ENCODE measurements around the gene NRAS.

The NRAS gene

GRCh38 chr1:114685851-114686250 lies 30.7 kb downstream of the NRAS start:
- no peaks in the 10 kb centered on the region for H3K4me1 Mint-ChIP-seq (ENCODE audit: low read depth)
- no peak overlapping the region for H3K4me3 Mint-ChIP-seq
- no peaks in the 10 kb centered on the region for H3K9me3 Mint-ChIP-seq
- no peak overlapping the region for H3K27ac Mint-ChIP-seq
- H3K36me3 Mint-ChIP-seq (ENCODE audit: low read depth): no peaks in the 10 kb centered on the region
- no peak for DNase-seq (ENCODE audit: low spot score)
- peaks cover 23% of the 10 kb centered on the region for H3K27me3 Mint-ChIP-seq (ENCODE audit: low read depth)

GRCh38 chr1:114677691-114678090 lies 38.9 kb downstream of the NRAS start:
- Mint-ChIP-seq H3K27ac (no peak overlapping the region), H3K27me3 (ENCODE audit: low read depth) (peaks cover 35% of the 10 kb centered on the region), H3K9me3 (no peaks in the 10 kb centered on the region), H3K36me3 (ENCODE audit: low read depth) (no peaks in the 10 kb centered on the region), H3K4me3 (no peak overlapping the region), H3K4me1 (ENCODE audit: low read depth) (no peaks in the 10 kb centered on the region)
- no peak for DNase-seq (ENCODE audit: low spot score)

- Mint-ChIP-seq H3K4me1 (ENCODE audit: low read depth) (no peaks in the 10 kb centered on the region), H3K36me3 (ENCODE audit: low read depth) (no peaks in the 10 kb centered on the region), H3K9me3 (no peaks in the 10 kb centered on the region), H3K4me3 (no peak overlapping the region), H3K27ac (no peak overlapping the region), H3K27me3 (ENCODE audit: low read depth) (peaks cover 37% of the 10 kb centered on the region)
- DNase-seq (ENCODE audit: low spot score): no peak
Measured at GRCh38 chr1:114676115-114676514, 40.5 kb downstream of the NRAS start.

GRCh38 chr1:114671939-114672275 lies 44.7 kb downstream of the NRAS start:
- no peak for DNase-seq (ENCODE audit: low spot score)
- no peaks in the 10 kb centered on the region for H3K9me3 Mint-ChIP-seq
- peaks cover 44% of the 10 kb centered on the region for H3K27me3 Mint-ChIP-seq (ENCODE audit: low read depth)
- no peak overlapping the region for H3K4me3 Mint-ChIP-seq
- H3K27ac Mint-ChIP-seq: no peak overlapping the region
- no peaks in the 10 kb centered on the region for H3K4me1 Mint-ChIP-seq (ENCODE audit: low read depth)
- no peaks in the 10 kb centered on the region for H3K36me3 Mint-ChIP-seq (ENCODE audit: low read depth)

- H3K4me1 Mint-ChIP-seq (ENCODE audit: low read depth): no peaks in the 10 kb centered on the region
- H3K27ac Mint-ChIP-seq: no peak overlapping the region
- peaks cover 50% of the 10 kb centered on the region for H3K27me3 Mint-ChIP-seq (ENCODE audit: low read depth)
- no peak for DNase-seq (ENCODE audit: low spot score)
- no peaks in the 10 kb centered on the region for H3K36me3 Mint-ChIP-seq (ENCODE audit: low read depth)
- no peak overlapping the region for H3K4me3 Mint-ChIP-seq
- H3K9me3 Mint-ChIP-seq: no peaks in the 10 kb centered on the region
Measured at GRCh38 chr1:114671011-114671938, 45.3 kb downstream of the NRAS start.

- no peaks in the 10 kb centered on the region for H3K9me3 Mint-ChIP-seq
- peaks cover 50% of the 10 kb centered on the region for H3K27me3 Mint-ChIP-seq (ENCODE audit: low read depth)
- H3K4me3 Mint-ChIP-seq: peak overlapping the region; percentile 90
- H3K36me3 Mint-ChIP-seq (ENCODE audit: low read depth): no peaks in the 10 kb centered on the region
- no peak overlapping the region for H3K27ac Mint-ChIP-seq
- no peaks in the 10 kb centered on the region for H3K4me1 Mint-ChIP-seq (ENCODE audit: low read depth)
- DNase-seq (ENCODE audit: low spot score): peak; percentile 79
Measured at GRCh38 chr1:114670083-114671010, 46.2 kb downstream of the NRAS start.

- H3K27me3 Mint-ChIP-seq (ENCODE audit: low read depth): peaks cover 46% of the 10 kb centered on the region
- DNase-seq (ENCODE audit: low spot score): no peak
- no peaks in the 10 kb centered on the region for H3K36me3 Mint-ChIP-seq (ENCODE audit: low read depth)
- H3K4me3 Mint-ChIP-seq: peak within 1 kb of the TSS; percentile 90
- no peaks in the 10 kb centered on the region for H3K4me1 Mint-ChIP-seq (ENCODE audit: low read depth)
- H3K27ac Mint-ChIP-seq: no peak within 1 kb of the TSS
- no peaks in the 10 kb centered on the region for H3K9me3 Mint-ChIP-seq
Measured at GRCh38 chr1:114669562-114670082, 46.9 kb downstream of the NRAS start, which contains the start of gene DENND2C. DENND2C (minus strand) TSS chr1:114670049; CDS start chr1:114625984, 44,065 bp downstream.

GRCh38 chr1:114668784-114669561 lies 47.6 kb downstream of the NRAS start:
- peak overlapping the region; percentile 90 for H3K4me3 Mint-ChIP-seq
- no peak for DNase-seq (ENCODE audit: low spot score)

GRCh38 chr1:114668373-114668772 lies 48.2 kb downstream of the NRAS start:
- no peak overlapping the region for H3K27ac Mint-ChIP-seq
- no peak overlapping the region for H3K4me3 Mint-ChIP-seq
- H3K36me3 Mint-ChIP-seq (ENCODE audit: low read depth): no peaks in the 10 kb centered on the region
- H3K4me1 Mint-ChIP-seq (ENCODE audit: low read depth): no peaks in the 10 kb centered on the region
- peaks cover 38% of the 10 kb centered on the region for H3K27me3 Mint-ChIP-seq (ENCODE audit: low read depth)
- no peaks in the 10 kb centered on the region for H3K9me3 Mint-ChIP-seq
- no peak for DNase-seq (ENCODE audit: low spot score)

More at GRCh38 chr1:114668784-114669561, 47.6 kb downstream of the NRAS start:
- Mint-ChIP-seq H3K9me3 (no peaks in the 10 kb centered on the region), H3K27me3 (ENCODE audit: low read depth) (peaks cover 42% of the 10 kb centered on the region), H3K36me3 (ENCODE audit: low read depth) (no peaks in the 10 kb centered on the region), H3K27ac (no peak overlapping the region), H3K4me1 (ENCODE audit: low read depth) (no peaks in the 10 kb centered on the region)

GRCh38 chr1:114666954-114667353 lies 49.6 kb downstream of the NRAS start:
- no peaks in the 10 kb centered on the region for H3K36me3 Mint-ChIP-seq (ENCODE audit: low read depth)
- no peaks in the 10 kb centered on the region for H3K4me1 Mint-ChIP-seq (ENCODE audit: low read depth)
- no peak overlapping the region for H3K27ac Mint-ChIP-seq
- H3K9me3 Mint-ChIP-seq: no peaks in the 10 kb centered on the region
- no peak for DNase-seq (ENCODE audit: low spot score)
- H3K27me3 Mint-ChIP-seq (ENCODE audit: low read depth): peaks cover 35% of the 10 kb centered on the region
- no peak overlapping the region for H3K4me3 Mint-ChIP-seq

GRCh38 chr1:114660238-114660637 lies 56.3 kb downstream of the NRAS start:
- Mint-ChIP-seq H3K27me3 (ENCODE audit: low read depth) (peaks cover 19% of the 10 kb centered on the region), H3K27ac (no peak overlapping the region), H3K4me3 (no peak overlapping the region), H3K36me3 (ENCODE audit: low read depth) (no peaks in the 10 kb centered on the region), H3K9me3 (no peaks in the 10 kb centered on the region), H3K4me1 (ENCODE audit: low read depth) (no peaks in the 10 kb centered on the region)
- DNase-seq (ENCODE audit: low spot score): no peak
